Stomach (tissue), 4 donors: Measurements from ENCODE around the gene GARIN5B.

Experiments
- CTCF ChIP-seq, 7 experiments: fragments of 450-650 bp in 4 of 7; fragments of 200-600 bp in 3 of 7; sonication (generic) in 3 of 7; IDR thresholded peaks; one replicate each; pipeline ENCODE4 v1.5.1; 2016 to 2019; ENCODE audit warnings: antibody characterized with exemption in 7 of 7, control low read depth in 2 of 7, mild to moderate bottlenecking in 1 of 7
- POLR2A ChIP-seq, 4 donors: fragments of 450-650 bp; IDR thresholded peaks; one replicate each; pipeline ENCODE4 v1.6.1; 2016; ENCODE audit warnings: antibody characterized with exemption in 4 of 4, control low read depth in 2 of 4, mild to moderate bottlenecking in 1 of 4, moderate library complexity in 1 of 4
- POLR2AphosphoS5 ChIP-seq, 3 donors: sonication (generic); formaldehyde crosslinking; IDR thresholded peaks; one replicate each; pipeline ENCODE4 v1.6.1; 2016; ENCODE audit warnings: antibody characterized with exemption in 3 of 3

- TF ChIP-seq CTCF (IDR thresholded peaks at IDR 0.05): no peak
- TF ChIP-seq POLR2A (IDR thresholded peaks at IDR 0.05): no peak
- no peak for TF ChIP-seq POLR2AphosphoS5 (IDR thresholded peaks at IDR 0.05)
Observed at GRCh38 chr19:55305983-55306562, 57.0 kb downstream of the GARIN5B start.
